ENCODE data around the gene GHR.

Gene GHR

DNA sequence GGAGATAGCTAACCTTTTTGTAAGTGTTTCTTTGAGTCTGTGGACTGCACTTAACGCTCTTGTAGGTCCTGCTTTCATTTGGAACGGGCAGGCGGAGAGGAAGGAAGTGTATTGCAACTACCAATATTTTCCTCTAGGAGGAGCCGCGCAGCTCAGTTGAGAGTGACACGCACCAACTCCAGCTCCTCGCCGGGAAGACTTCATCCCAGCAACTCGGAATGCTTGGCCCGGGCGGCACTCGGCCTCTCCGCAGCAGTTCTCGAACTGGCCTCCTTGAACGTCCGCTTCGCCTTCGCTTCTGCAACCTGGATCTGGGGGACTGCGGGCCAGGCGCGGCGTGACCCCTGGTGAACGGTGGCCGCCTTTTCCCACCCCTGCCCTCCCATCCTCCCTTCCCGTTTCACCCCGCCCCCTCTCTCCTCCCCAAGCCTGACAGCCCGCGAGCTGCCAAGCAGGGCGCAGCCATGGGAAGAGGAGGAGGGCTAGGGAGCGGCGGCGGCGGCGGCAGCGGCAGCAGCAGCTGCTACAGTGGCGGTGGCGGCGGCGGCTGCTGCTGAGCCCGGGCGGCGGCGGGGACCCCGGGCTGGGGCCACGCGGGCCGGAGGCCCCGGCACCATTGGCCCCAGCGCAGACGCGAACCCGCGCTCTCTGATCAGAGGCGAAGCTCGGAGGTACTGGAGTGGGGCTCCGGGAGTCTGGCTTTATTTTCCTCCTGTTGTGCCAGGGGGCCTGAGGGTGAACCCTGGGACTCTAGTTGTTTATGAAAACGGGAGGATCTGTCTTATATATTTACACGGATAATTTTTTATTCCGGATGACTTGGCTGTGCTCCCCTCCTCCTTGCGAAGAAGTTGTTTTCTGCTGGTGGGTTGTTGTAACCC, at the start of gene GHR:
Gene GHR, plus strand, starts transcription at position 155 of the 881 bp plus-strand sequence. CDS start 142,436 bp downstream, outside the sequence.
- peak; percentile 73 to 76 for DNase-seq

DNA sequence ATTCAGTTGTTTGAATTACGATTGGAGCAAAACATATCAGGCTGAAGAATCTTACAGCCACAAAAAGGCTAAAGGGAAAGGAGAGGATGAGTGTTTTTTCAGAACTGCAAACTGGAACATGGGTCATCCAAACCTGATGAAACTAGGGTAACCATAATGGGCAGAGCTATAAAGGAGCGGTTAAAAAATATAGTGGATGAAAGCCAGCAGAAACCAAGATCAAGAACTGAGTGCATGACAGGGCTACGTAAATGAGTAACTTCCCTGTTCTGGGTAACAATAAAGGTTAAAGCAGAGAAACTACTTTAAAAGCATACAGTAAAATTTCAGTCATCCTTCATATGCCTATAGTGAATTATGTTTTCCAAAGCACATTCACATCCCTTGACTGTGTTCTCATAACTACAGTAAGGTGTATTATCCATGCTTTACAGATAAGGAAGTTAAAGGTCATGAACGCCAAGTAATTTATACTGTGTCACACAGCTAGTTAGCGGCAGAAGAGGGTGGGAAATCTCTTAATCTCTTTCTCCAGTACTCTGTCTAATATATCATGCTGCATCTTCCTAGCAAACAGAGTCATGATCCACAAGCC, 48.5 kb upstream of the GHR start:
- no peak for DNase-seq

DNA sequence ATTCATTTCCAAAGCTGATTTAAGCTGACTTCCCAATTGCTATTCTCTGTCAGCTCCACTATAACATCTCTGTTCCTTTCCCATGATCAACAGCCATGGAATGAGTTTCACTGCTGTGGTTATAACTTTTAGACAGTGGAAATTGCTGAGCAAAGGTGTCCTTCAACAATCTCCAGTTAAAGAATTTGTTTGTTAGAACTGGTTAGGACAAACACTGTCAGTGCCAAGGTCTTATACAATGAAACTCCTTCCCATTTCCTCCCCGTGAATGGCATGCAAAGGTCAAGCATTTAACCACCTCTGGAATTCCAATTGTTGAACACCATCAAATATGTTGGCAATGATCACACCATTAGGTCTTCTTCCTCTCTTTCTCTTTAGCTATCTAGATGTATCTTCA, 45.7 kb upstream of the GHR start:
- DNase-seq, result no peak

GRCh38 chr5:42381973-42382372, 41.3 kb upstream of the GHR start:
- DNase-seq, result no peak

DNA sequence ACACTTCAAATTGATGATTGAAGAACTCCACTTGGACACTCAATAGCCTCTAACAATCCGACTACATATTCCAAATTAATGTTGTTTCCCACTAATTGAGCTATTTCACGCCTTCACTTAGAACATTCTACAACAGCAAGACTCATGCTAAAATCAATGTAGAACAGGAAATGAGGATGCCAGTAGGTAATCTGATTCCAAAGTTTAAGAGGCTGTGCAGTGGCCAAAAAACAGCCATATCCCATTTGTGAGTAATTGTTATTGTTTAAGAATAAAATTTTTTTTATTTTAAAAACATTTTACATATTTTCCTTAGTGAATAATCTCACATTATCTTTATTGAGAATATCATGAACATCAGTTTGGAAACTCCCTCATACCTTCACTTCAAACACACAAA, 35.7 kb upstream of the GHR start:
- DNase-seq, result no peak

DNA sequence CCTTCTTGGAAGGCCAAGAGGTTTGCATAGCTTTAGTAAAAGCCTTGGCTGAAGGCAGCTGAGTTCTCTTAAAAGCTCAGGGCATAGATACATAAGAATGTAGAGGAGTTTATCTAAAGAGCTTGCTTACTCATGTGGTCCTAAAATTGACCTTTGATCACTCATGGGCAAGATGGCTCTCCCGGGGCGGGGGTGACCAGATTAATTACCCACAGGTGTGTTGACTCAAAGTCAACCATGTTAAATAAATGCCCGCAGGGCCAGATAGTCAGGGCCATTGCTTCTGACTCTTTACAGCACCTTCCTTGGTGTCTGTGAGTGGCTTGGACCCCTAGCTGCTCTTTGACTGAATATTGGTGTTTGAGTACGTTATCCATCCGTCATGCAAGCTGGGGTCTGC, 33.1 kb upstream of the GHR start:
- DNase-seq, result no peak

- DNase-seq, result no peak
These were observed 30.3 kb upstream of the GHR start for GRCh38 chr5:42392917-42393316.

GRCh38 chr5:42396111-42396510, 27.1 kb upstream of the GHR start:
- DNase-seq, result no peak

GRCh38 chr5:42397267-42397666, 26.0 kb upstream of the GHR start:
- DNase-seq, result no peak

GRCh38 chr5:42399702-42400101, 23.5 kb upstream of the GHR start:
- no peak for DNase-seq

- DNase-seq, result no peak
These were observed 22.8 kb upstream of the GHR start for GRCh38 chr5:42400474-42400873.

GRCh38 chr5:42403236-42403635, 20.0 kb upstream of the GHR start:
- DNase-seq, result no peak

DNA sequence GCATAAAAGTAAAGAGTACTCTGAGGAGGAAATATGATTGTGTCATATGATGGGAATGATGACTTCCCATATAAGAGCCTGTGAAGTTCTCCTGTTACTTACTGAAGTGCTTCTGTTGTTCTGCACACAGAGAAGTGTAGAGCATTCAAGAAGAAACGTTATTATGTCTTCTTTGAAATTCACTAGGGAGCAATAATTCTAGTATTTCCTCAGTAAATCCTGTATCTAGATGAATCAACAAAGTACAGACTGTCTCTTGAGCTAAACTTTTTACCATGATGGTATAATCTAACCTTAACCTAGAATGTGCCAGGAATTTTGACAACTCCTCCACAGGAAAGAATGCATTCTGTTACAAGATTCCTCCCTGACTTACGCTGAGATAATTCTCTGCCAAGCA, 18.9 kb upstream of the GHR start:
- no peak for DNase-seq

GRCh38 chr5:42419294-42419693, 3.9 kb upstream of the GHR start:
- DNase-seq, result no peak

- no peak for DNase-seq
These were observed 471 bp upstream of the GHR start for GRCh38 chr5:42422656-42423280.

GRCh38 chr5:42426016-42426415, 2.8 kb downstream of the GHR start:
- no peak for DNase-seq

DNA sequence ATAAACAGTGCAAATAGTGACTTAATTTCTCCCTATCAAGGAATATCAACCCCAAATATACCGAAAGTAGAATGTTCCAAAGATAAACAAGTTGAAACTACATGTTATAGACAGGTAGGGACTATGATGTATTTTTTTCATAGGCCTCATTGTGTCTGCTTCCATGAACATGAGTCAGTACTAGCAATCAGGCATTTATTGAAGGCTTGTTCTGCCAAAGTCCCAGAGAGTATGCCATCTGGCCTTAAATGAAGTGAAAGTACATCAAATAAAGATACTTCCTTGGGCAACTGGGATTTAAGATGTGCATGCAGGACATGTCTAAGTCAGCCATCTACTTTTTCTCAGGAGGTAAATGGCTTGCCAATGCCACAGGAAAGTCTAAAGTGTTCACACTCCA, 6.5 kb downstream of the GHR start:
- no peak for DNase-seq

- no peak for DNase-seq
These were observed 10.9 kb downstream of the GHR start for GRCh38 chr5:42434047-42434724.

DNA sequence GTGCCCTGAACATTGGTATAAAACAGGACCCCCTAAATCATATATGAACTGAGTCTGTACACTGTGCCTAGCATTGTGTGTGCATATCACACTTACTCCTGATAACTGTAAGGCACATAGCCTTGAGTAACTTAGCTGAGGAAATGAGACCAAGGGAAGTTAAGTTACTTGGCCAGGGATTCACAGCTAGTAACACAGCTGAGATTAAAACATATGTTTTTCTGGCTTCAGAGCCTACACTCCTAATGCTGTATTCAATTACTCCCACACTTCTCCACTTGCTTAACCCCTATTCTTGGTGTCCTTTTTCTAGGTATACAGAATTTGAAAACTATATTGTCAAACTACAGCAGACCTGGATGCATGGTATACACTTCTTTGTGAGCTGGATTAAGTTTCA, 12.8 kb downstream of the GHR start:
- DNase-seq, result no peak

- DNase-seq, result no peak
These were observed 31.2 kb downstream of the GHR start for GRCh38 chr5:42454216-42454995.

DNA sequence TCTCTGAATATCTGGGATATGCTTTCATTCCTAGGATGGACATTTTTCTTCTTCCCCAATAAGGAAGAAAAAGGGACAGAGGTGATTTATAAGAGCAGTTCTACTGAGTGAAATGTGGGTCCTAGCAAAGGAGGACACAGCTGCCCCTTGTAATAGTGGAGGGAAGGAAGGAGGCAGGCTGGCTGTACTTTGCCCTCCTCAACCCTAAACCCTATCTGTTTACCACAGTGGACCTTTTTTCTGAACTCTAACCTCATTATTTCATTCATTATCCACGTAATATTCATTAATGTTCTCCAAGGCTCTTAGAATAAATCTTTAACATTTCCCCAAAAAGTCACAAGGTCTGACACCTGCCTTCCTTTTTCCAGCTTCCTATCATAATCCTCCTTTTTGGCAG, 37.8 kb downstream of the GHR start:
- no peak for DNase-seq

DNA sequence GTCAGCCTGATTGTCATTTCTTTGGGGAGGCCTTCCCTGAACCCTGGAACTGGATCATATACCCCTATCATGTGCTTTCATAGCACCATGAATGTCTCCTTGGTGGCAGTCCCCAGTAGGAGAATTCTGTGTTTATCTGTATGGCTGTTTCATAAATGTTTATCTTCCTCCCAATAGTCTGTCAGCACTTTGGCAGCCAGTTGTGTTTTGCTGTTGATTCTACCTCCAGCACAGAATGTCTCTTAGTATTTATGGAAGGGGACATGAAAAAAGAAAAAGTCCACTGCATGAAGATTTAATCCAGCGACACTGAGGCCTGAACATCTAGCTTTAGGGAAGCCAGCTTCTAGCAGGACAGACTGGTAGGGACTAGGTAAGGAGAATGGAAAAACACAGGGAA, 38.3 kb downstream of the GHR start:
- DNase-seq, result no peak

- DNase-seq, result no peak
These were observed 38.8 kb downstream of the GHR start for GRCh38 chr5:42462083-42462482.

Measured in NCI-H2081 (cell line).